GM18951 (cell line): Measurements from ENCODE around the gene STOX2.

Experiments used
- POLR2A ChIP-seq: IDR thresholded peaks from 4 replicates; pipeline ENCODE4 v1.6.1; 2011; ENCODE audit warnings: mild to moderate bottlenecking; ENCODE audit not compliant: insufficient read length, insufficient read depth; ENCODE audit errors: extremely low read depth
- in situ Hi-C: fragments of 300-500 bp; cut with MboI; formaldehyde crosslinking; loops from one replicate; pipeline ENCODE4 v1.12.0; 2022; ENCODE audit warnings: low sequenced_read_pairs, mixed read lengths, inconsistent platforms; ENCODE audit not compliant: unreplicated experiment

Gene STOX2

GRCh38 chr4:183966371-183966770 is 61.3 kb downstream of the STOX2 start:
- no peak for TF ChIP-seq POLR2A
- in situ Hi-C loops, result no loop called here

GRCh38 chr4:183967266-183967665 is 62.2 kb downstream of the STOX2 start:
- no peak for TF ChIP-seq POLR2A
- in situ Hi-C loops, result no loop called here

- no peak for TF ChIP-seq POLR2A
- in situ Hi-C loops, result no loop called here
Observed at GRCh38 chr4:183968502-183968901, 63.4 kb downstream of the STOX2 start.

- no peak for TF ChIP-seq POLR2A
- in situ Hi-C loops, result no loop called here
Observed at GRCh38 chr4:183968931-183969330, 63.8 kb downstream of the STOX2 start.

- in situ Hi-C loops, result no loop called here
- no peak for TF ChIP-seq POLR2A
Observed at GRCh38 chr4:183969596-183969995, 64.5 kb downstream of the STOX2 start.

GRCh38 chr4:183971929-183972490 is 66.9 kb downstream of the STOX2 start:
- in situ Hi-C loops, result no loop called here

GRCh38 chr4:183977707-183978106 is 72.6 kb downstream of the STOX2 start:
- in situ Hi-C loops, result no loop called here
- no peak for TF ChIP-seq POLR2A

More at GRCh38 chr4:183971929-183972490, 66.9 kb downstream of the STOX2 start:
- no peak for TF ChIP-seq POLR2A

GRCh38 chr4:183984566-183984965 is 79.5 kb downstream of the STOX2 start:
- no peak for TF ChIP-seq POLR2A
- in situ Hi-C loops, result no loop called here

- TF ChIP-seq POLR2A, result no peak
- in situ Hi-C loops, result no loop called here
Observed at GRCh38 chr4:183985786-183986185, 80.7 kb downstream of the STOX2 start.

GRCh38 chr4:183986291-183986970 is 81.3 kb downstream of the STOX2 start:
- TF ChIP-seq POLR2A, result no peak
- in situ Hi-C loops, result no loop called here

GRCh38 chr4:183986971-183987946 is 82.2 kb downstream of the STOX2 start:
- no peak for TF ChIP-seq POLR2A
- in situ Hi-C loops, result no loop called here

- in situ Hi-C loops, result no loop called here
- no peak for TF ChIP-seq POLR2A
Observed at GRCh38 chr4:183987987-183988392, 82.9 kb downstream of the STOX2 start.

- in situ Hi-C loops, result no loop called here
- no peak for TF ChIP-seq POLR2A
Observed at GRCh38 chr4:183988874-183989273, 83.8 kb downstream of the STOX2 start.
